ENCODE measurements around the gene PRKCH. TPM values are rescaled to one million over a fixed set of nuclear protein-coding genes. Genes with fewer than 3 reads are reported as not detected.

Gene PRKCH
- total RNA-seq, 1 donor from 2014 or later, result 8.4 TPM

- Histone ChIP-seq H3K4me3 (ENCODE audit: low read depth, low read length) (no peak overlapping the region), H3K36me3 (ENCODE audit: control insufficient read depth, insufficient read depth, low read length) (no peaks in the 10 kb centered on the region), H3K27me3 (ENCODE audit: control insufficient read depth, insufficient read depth, low read length) (no peaks in the 10 kb centered on the region)
- no peak for DNase-seq (ENCODE audit: low read depth)
- TF ChIP-seq CTCF (IDR thresholded peaks at IDR 0.05; ENCODE audit: insufficient read depth, low read length, poor library complexity, severe bottlenecking), result no peak
Observed at GRCh38 chr14:61360796-61361525, 39.6 kb downstream of the PRKCH start.

GRCh38 chr14:61362072-61362750, 40.8 kb downstream of the PRKCH start:
- no peak for TF ChIP-seq CTCF (IDR thresholded peaks at IDR 0.05; ENCODE audit: insufficient read depth, low read length, poor library complexity, severe bottlenecking)

GRCh38 chr14:61364243-61364642, 42.9 kb downstream of the PRKCH start:
- DNase-seq (ENCODE audit: low read depth), result no peak

More at GRCh38 chr14:61362072-61362750, 40.8 kb downstream of the PRKCH start:
- no peak for DNase-seq (ENCODE audit: low read depth)
- Histone ChIP-seq H3K36me3 (ENCODE audit: control insufficient read depth, insufficient read depth, low read length) (no peaks in the 10 kb centered on the region), H3K4me3 (ENCODE audit: low read depth, low read length) (no peak overlapping the region), H3K27me3 (ENCODE audit: control insufficient read depth, insufficient read depth, low read length) (no peaks in the 10 kb centered on the region)

GRCh38 chr14:61365667-61366212, 44.4 kb downstream of the PRKCH start:
- no peak overlapping the region for H3K4me3 ChIP-seq (ENCODE audit: low read depth, low read length)
- H3K27me3 ChIP-seq (ENCODE audit: control insufficient read depth, insufficient read depth, low read length), result no peaks in the 10 kb centered on the region
- H3K36me3 ChIP-seq (ENCODE audit: control insufficient read depth, insufficient read depth, low read length), result no peaks in the 10 kb centered on the region
- TF ChIP-seq CTCF (IDR thresholded peaks at IDR 0.05; ENCODE audit: insufficient read depth, low read length, poor library complexity, severe bottlenecking), result no peak
- no peak for DNase-seq (ENCODE audit: low read depth)

More at GRCh38 chr14:61364243-61364642, 42.9 kb downstream of the PRKCH start:
- no peaks in the 10 kb centered on the region for H3K36me3 ChIP-seq (ENCODE audit: control insufficient read depth, insufficient read depth, low read length)
- no peak overlapping the region for H3K4me3 ChIP-seq (ENCODE audit: low read depth, low read length)
- TF ChIP-seq CTCF (IDR thresholded peaks at IDR 0.05; ENCODE audit: insufficient read depth, low read length, poor library complexity, severe bottlenecking), result no peak
- no peaks in the 10 kb centered on the region for H3K27me3 ChIP-seq (ENCODE audit: control insufficient read depth, insufficient read depth, low read length)

- no peak overlapping the region for H3K4me3 ChIP-seq (ENCODE audit: low read depth, low read length)
- H3K36me3 ChIP-seq (ENCODE audit: control insufficient read depth, insufficient read depth, low read length), result no peaks in the 10 kb centered on the region
- no peaks in the 10 kb centered on the region for H3K27me3 ChIP-seq (ENCODE audit: control insufficient read depth, insufficient read depth, low read length)
- DNase-seq (ENCODE audit: low read depth), result no peak
- no peak for TF ChIP-seq CTCF (IDR thresholded peaks at IDR 0.05; ENCODE audit: insufficient read depth, low read length, poor library complexity, severe bottlenecking)
Observed at GRCh38 chr14:61368114-61368710, 46.8 kb downstream of the PRKCH start.
